Activated T-helper 17 cell treated with anti-CD3 and anti-CD28 coated beads, Interleukin-2, amount 50 U/mL, for 72 hours (primary cell): ENCODE results near the gene OR52J3. TPM values are rescaled to one million over a fixed set of nuclear protein-coding genes. Genes with fewer than 3 reads are reported as not detected.

Experiments
- ATAC-seq: fragments of 150-1000 bp; cut with Tn5 transposase; replicated peaks from 2 replicates; pipeline ENCODE4 v1.10.0; 2021; ENCODE audit warnings: mild to moderate bottlenecking, moderate library complexity
- H3K27ac Mint-ChIP-seq: one replicate; pipeline ENCODE4 v1.8.0; 2022; ENCODE audit warnings: mixed read lengths
- H3K27me3 Mint-ChIP-seq: one replicate; pipeline ENCODE4 v1.8.0; 2022; ENCODE audit warnings: mixed read lengths
- H3K36me3 Mint-ChIP-seq: one replicate; pipeline ENCODE4 v1.8.0; 2022; ENCODE audit warnings: low read depth, mild to moderate bottlenecking, mixed read lengths
- H3K4me1 Mint-ChIP-seq: one replicate; pipeline ENCODE4 v1.8.0; 2022; ENCODE audit warnings: mixed read lengths
- H3K4me3 Mint-ChIP-seq: one replicate; pipeline ENCODE4 v1.8.0; 2022; ENCODE audit warnings: mild to moderate bottlenecking, mixed read lengths
- H3K9me3 Mint-ChIP-seq: one replicate; pipeline ENCODE4 v1.8.0; 2022; ENCODE audit warnings: mixed read lengths
- total RNA-seq, 2 donors: library from RNA; stranded (reverse); gene quantifications; one replicate each; pipeline ENCODE4 v1.2.3, GENCODE V29; 2022

OR52J3 gene
- total RNA-seq, 2 donors from 2014 or later = not detected

GRCh38 chr11:5065027-5065426, 18.7 kb downstream of the OR52J3 start:
- no peaks in the 10 kb centered on the region for H3K9me3 Mint-ChIP-seq
- no peaks in the 10 kb centered on the region for H3K4me1 Mint-ChIP-seq
- no peak overlapping the region for H3K4me3 Mint-ChIP-seq
- no peaks in the 10 kb centered on the region for H3K36me3 Mint-ChIP-seq
- no peak for ATAC-seq
- H3K27me3 Mint-ChIP-seq = peaks cover 8% of the 10 kb centered on the region
- no peak overlapping the region for H3K27ac Mint-ChIP-seq

GRCh38 chr11:5069272-5069671, 22.9 kb downstream of the OR52J3 start, which contains the start of gene OR52E1:
TSS of gene OR52E1 (plus strand) at chr11:5069572.
- Mint-ChIP-seq H3K9me3 (no peaks in the 10 kb centered on the region), H3K27ac (no peak within 1 kb of the TSS), H3K27me3 (peaks cover 4% of the 10 kb centered on the region), H3K4me1 (no peaks in the 10 kb centered on the region), H3K36me3 (no peaks in the 10 kb centered on the region), H3K4me3 (no peak within 1 kb of the TSS)
- ATAC-seq = no peak

GRCh38 chr11:5071799-5072198, 25.5 kb downstream of the OR52J3 start:
- Mint-ChIP-seq H3K36me3 (no peaks in the 10 kb centered on the region), H3K4me3 (no peak overlapping the region), H3K9me3 (no peaks in the 10 kb centered on the region), H3K27ac (no peak overlapping the region), H3K27me3 (peaks cover 9% of the 10 kb centered on the region), H3K4me1 (no peaks in the 10 kb centered on the region)
- no peak for ATAC-seq

GRCh38 chr11:5081405-5081804, 35.1 kb downstream of the OR52J3 start:
- Mint-ChIP-seq H3K27me3 (peaks cover 4% of the 10 kb centered on the region), H3K9me3 (no peaks in the 10 kb centered on the region), H3K36me3 (no peaks in the 10 kb centered on the region), H3K4me1 (no peaks in the 10 kb centered on the region), H3K27ac (no peak overlapping the region), H3K4me3 (no peak overlapping the region)
- ATAC-seq = no peak

GRCh38 chr11:5083602-5084001, 37.3 kb downstream of the OR52J3 start:
- H3K4me3 Mint-ChIP-seq = no peak overlapping the region
- no peaks in the 10 kb centered on the region for H3K4me1 Mint-ChIP-seq
- no peak for ATAC-seq
- no peaks in the 10 kb centered on the region for H3K9me3 Mint-ChIP-seq
- H3K36me3 Mint-ChIP-seq = no peaks in the 10 kb centered on the region
- H3K27me3 Mint-ChIP-seq = no peaks in the 10 kb centered on the region
- H3K27ac Mint-ChIP-seq = no peak overlapping the region

- ATAC-seq = no peak
- H3K4me3 Mint-ChIP-seq = no peak overlapping the region
- H3K4me1 Mint-ChIP-seq = no peaks in the 10 kb centered on the region
- peaks cover 9% of the 10 kb centered on the region for H3K27me3 Mint-ChIP-seq
- no peak overlapping the region for H3K27ac Mint-ChIP-seq
- H3K36me3 Mint-ChIP-seq = no peaks in the 10 kb centered on the region
- H3K9me3 Mint-ChIP-seq = peaks cover 5% of the 10 kb centered on the region
Measured at GRCh38 chr11:5088556-5088955, 42.2 kb downstream of the OR52J3 start.

GRCh38 chr11:5090668-5091067, 44.3 kb downstream of the OR52J3 start:
- Mint-ChIP-seq H3K4me3 (no peak overlapping the region), H3K4me1 (no peaks in the 10 kb centered on the region), H3K27me3 (peaks cover 14% of the 10 kb centered on the region), H3K9me3 (peaks cover 5% of the 10 kb centered on the region), H3K27ac (no peak overlapping the region), H3K36me3 (no peaks in the 10 kb centered on the region)
- ATAC-seq = no peak

GRCh38 chr11:5092821-5093585, 46.7 kb downstream of the OR52J3 start:
- peaks cover 14% of the 10 kb centered on the region for H3K27me3 Mint-ChIP-seq
- ATAC-seq = no peak
- H3K36me3 Mint-ChIP-seq = no peaks in the 10 kb centered on the region
- no peak overlapping the region for H3K27ac Mint-ChIP-seq
- H3K9me3 Mint-ChIP-seq = peaks cover 5% of the 10 kb centered on the region
- no peaks in the 10 kb centered on the region for H3K4me1 Mint-ChIP-seq
- no peak overlapping the region for H3K4me3 Mint-ChIP-seq

GRCh38 chr11:5096011-5096410, 49.7 kb downstream of the OR52J3 start:
- no peak for ATAC-seq
- Mint-ChIP-seq H3K27ac (no peak overlapping the region), H3K4me3 (no peak overlapping the region), H3K9me3 (peaks cover 5% of the 10 kb centered on the region), H3K36me3 (no peaks in the 10 kb centered on the region), H3K27me3 (peaks cover 14% of the 10 kb centered on the region), H3K4me1 (no peaks in the 10 kb centered on the region)

Other genes starting within 250 kb of the OR52J3 start
- gene OR52R1, start 242.1 kb upstream of the OR52J3 start, total RNA-seq = not detected
- not detected for gene OR51F2, start 225.2 kb upstream of the OR52J3 start, total RNA-seq
- not detected for gene OR51S1, start 197.3 kb upstream of the OR52J3 start, total RNA-seq
- not detected for gene OR51T1, start 164.6 kb upstream of the OR52J3 start, total RNA-seq
- gene OR51A7, start 142.7 kb upstream of the OR52J3 start, total RNA-seq = not detected
- gene OR51G2, start 127.2 kb upstream of the OR52J3 start, total RNA-seq = not detected
- gene OR51G1, start 122.2 kb upstream of the OR52J3 start, total RNA-seq = not detected
- not detected for gene OR51A4, start 98.9 kb upstream of the OR52J3 start, total RNA-seq
- gene OR51A2, start 90.8 kb upstream of the OR52J3 start, total RNA-seq = not detected
- gene OR51L1, start 51.7 kb upstream of the OR52J3 start, total RNA-seq = not detected
- gene OR52E2, start 13.1 kb downstream of the OR52J3 start, total RNA-seq = not detected
- not detected for gene OR52E1, start 23.0 kb downstream of the OR52J3 start, total RNA-seq
- not detected for gene OR52A5, start 91.8 kb downstream of the OR52J3 start, total RNA-seq
- under 1 TPM in 1 of 2 donors, not detected in 1; 0.03 TPM for gene OR52A1, start 108.2 kb downstream of the OR52J3 start, total RNA-seq
- not detected for gene OR51V1, start 154.2 kb downstream of the OR52J3 start, total RNA-seq
- gene HBB, start 180.5 kb downstream of the OR52J3 start, total RNA-seq = not detected
- not detected for gene HBD, start 188.0 kb downstream of the OR52J3 start, total RNA-seq
- not detected for gene HBG1, start 203.3 kb downstream of the OR52J3 start, total RNA-seq
- gene HBG2, start 208.3 kb downstream of the OR52J3 start, total RNA-seq = not detected
- not detected for gene HBE1, start 223.4 kb downstream of the OR52J3 start, total RNA-seq